Erythroblast (primary cell): ENCODE data around the gene ANKRD13C.

Source experiments
- GATA1 ChIP-seq: IDR thresholded peaks from 2 replicates; pipeline ENCODE4 v1.6.1; 2011; ENCODE audit warnings: low read depth, mild to moderate bottlenecking, control low read depth, low read length, moderate library complexity
- POLR2A ChIP-seq: IDR thresholded peaks from 2 replicates; pipeline ENCODE4 v1.6.1; 2011; ENCODE audit warnings: mild to moderate bottlenecking, low read length

DNA sequence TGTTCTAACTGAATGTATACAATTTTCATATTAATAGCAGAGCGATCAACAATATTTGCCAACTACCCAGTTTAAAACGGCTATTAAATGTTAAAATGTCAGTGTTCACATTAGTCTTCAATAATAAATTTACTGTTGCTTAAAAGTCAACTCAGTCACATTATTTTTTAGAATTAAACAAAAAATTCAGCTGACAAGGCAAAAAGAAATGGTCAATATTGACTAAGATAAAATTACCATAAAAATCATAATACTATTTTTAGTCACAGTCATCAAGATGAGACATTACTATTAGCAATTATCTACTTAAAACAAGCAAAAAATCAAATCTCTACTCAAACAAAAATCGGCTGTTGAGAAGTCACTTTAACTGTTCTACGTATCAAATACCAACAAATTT, 1.5 kb downstream of the ANKRD13C start:
- no peak for TF ChIP-seq POLR2A
- TF ChIP-seq GATA1 = no peak
